ENCODE measurements around the gene CYGB. TPM values are rescaled to one million over a fixed set of nuclear protein-coding genes. Genes with fewer than 3 reads are reported as not detected.

CYGB gene
- total RNA-seq, 2 experiments from 2014 or later, result 0.44 to 0.57 TPM

- H3K4me1 ChIP-seq (ENCODE audit: insufficient read depth, low read length, poor library complexity, severe bottlenecking), result peaks cover 78% of the 10 kb centered on the region
- ChIA-PET POLR2A (interaction anchor here (0.5 to 6.3 kb wide), 11 partner anchors 8 to 290 kb away, joined by 3 to 50 read pairs (median 5); partner anchors contain the start of genes AANAT, RHBDF2 and UBE2O), CTCF (ENCODE audit: unreplicated experiment) (interaction anchor here (0.7 to 2.9 kb wide), 6 partner anchors 10 to 36 kb away, joined by 3 to 15 read pairs (median 4); no protein-coding TSS in a partner anchor)
- H3K27ac ChIP-seq (ENCODE audit: low read depth, low read length, poor library complexity, severe bottlenecking), result peak overlapping the region; percentile 83
- peaks cover 19% of the 10 kb centered on the region for H3K36me3 ChIP-seq (ENCODE audit: insufficient read depth, low read length)
- no peaks in the 10 kb centered on the region for H4K20me1 ChIP-seq (ENCODE audit: insufficient read depth, low read length)
- no peaks in the 10 kb centered on the region for H3K9me2 ChIP-seq (ENCODE audit: insufficient read depth, low read length)
- H3K9me3 ChIP-seq (ENCODE audit: low read length), result no peaks in the 10 kb centered on the region
- H3K4me3 ChIP-seq (ENCODE audit: low read depth, low read length, poor library complexity, severe bottlenecking), result peak overlapping the region; percentile 41
- TF ChIP-seq EZH2phosphoT487 (IDR thresholded peaks at IDR 0.05; ENCODE audit: borderline replicate concordance, low read depth, low read length), result no peak
- TF ChIP-seq, protein P1, sequence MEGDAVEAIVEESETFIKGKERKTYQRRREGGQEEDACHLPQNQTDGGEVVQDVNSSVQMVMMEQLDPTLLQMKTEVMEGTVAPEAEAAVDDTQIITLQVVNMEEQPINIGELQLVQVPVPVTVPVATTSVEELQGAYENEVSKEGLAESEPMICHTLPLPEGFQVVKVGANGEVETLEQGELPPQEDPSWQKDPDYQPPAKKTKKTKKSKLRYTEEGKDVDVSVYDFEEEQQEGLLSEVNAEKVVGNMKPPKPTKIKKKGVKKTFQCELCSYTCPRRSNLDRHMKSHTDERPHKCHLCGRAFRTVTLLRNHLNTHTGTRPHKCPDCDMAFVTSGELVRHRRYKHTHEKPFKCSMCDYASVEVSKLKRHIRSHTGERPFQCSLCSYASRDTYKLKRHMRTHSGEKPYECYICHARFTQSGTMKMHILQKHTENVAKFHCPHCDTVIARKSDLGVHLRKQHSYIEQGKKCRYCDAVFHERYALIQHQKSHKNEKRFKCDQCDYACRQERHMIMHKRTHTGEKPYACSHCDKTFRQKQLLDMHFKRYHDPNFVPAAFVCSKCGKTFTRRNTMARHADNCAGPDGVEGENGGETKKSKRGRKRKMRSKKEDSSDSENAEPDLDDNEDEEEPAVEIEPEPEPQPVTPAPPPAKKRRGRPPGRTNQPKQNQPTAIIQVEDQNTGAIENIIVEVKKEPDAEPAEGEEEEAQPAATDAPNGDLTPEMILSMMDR (conservative IDR thresholded peaks at IDR 0.05; ENCODE audit: low read length), result peak; percentile 10; the same call in 1 of the 2 replicates
- peak; percentile 81 for DNase-seq (ENCODE audit: low spot score)
- no TSS peak for BruUV-seq (replicated peaks)
- intact Hi-C loops (cut with micrococcal nuclease; ENCODE audit: unreplicated experiment), result loop anchor here (1.0 to 10.0 kb wide), 3 partner anchors 10 to 952 kb away; partner anchors contain the start of gene UBALD2
- H3K79me2 ChIP-seq (ENCODE audit: insufficient read depth, low read depth, low read length), result peaks cover 12% of the 10 kb centered on the region
- H2AFZ ChIP-seq (ENCODE audit: low read length), result no peak overlapping the region; the same call in 1 of the 2 replicates
- H3K4me2 ChIP-seq (ENCODE audit: low read length), result peak overlapping the region; percentile 98
Observed at GRCh38 chr17:76492123-76492988, 45.2 kb downstream of the CYGB start.

DNA sequence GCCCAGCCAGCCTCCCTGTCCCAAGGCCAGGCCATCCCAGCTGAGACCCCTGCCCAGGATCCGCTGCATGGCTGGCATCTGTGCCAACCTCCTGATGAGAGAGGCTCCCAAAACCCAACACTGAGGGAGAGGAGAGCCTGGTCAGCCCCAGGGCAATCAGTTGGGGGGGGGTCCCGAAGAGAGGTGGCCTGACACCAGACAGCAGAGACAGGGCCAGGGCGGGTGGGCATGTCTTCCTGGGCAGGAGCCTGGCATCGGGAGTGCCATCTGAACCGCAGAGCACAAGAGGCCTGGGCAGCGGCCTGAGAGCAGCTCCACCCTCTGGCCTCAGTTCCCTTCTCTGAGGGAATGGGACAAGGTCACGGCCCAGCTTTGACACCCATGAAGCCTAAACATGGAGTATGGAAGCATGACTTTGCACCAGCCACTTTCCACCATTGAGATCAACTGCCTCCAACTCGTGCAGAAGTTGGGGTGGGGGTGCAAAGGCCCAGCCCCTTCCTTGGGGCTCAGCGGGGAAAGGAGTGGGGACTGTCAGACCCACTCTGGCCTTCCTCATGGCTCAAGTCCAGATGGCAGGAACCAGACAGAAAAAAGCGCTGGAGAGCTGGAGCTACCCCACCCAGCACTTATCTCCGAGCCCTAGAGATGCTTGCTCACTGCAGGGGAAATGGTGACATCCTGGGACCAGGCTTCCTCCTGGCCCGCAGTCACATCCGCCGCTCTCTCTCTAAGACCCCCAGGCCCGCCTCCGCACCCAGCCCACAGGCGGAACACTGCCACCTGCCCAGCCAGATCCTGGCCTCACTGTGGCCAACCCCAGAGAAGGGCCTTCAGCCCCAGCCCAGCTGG, 46.0 kb downstream of the CYGB start:
- Histone ChIP-seq H2AFZ (ENCODE audit: low read length) (no peak overlapping the region; the same call in 1 of the 2 replicates), H3K27ac (ENCODE audit: low read depth, low read length, poor library complexity, severe bottlenecking) (peak overlapping the region; percentile 83), H3K9me2 (ENCODE audit: insufficient read depth, low read length) (no peaks in the 10 kb centered on the region), H3K4me3 (ENCODE audit: low read depth, low read length, poor library complexity, severe bottlenecking) (peak overlapping the region; percentile 41), H3K9me3 (ENCODE audit: low read length) (no peaks in the 10 kb centered on the region), H4K20me1 (ENCODE audit: insufficient read depth, low read length) (no peaks in the 10 kb centered on the region), H3K79me2 (ENCODE audit: insufficient read depth, low read depth, low read length) (peaks cover 6% of the 10 kb centered on the region; the same call in 1 of the 2 replicates), H3K4me1 (ENCODE audit: insufficient read depth, low read length, poor library complexity, severe bottlenecking) (peaks cover 75% of the 10 kb centered on the region), H3K4me2 (ENCODE audit: low read length) (peak overlapping the region; percentile 98), H3K36me3 (ENCODE audit: insufficient read depth, low read length) (peaks cover 18% of the 10 kb centered on the region)
- BruUV-seq (replicated peaks), result no TSS peak
- intact Hi-C loops (cut with micrococcal nuclease; ENCODE audit: unreplicated experiment), result loop anchor here (1.0 to 10.0 kb wide), 3 partner anchors 9 to 953 kb away; partner anchors contain the start of gene UBALD2
- CTCF ChIA-PET (ENCODE audit: unreplicated experiment), result interaction anchor here (1.1 to 2.9 kb wide), 5 partner anchors 8 to 25 kb away, joined by 3 to 15 read pairs (median 4); no protein-coding TSS in a partner anchor
- POLR2A ChIA-PET, result interaction anchor here (0.5 to 6.3 kb wide), 6 partner anchors 8 to 227 kb away, joined by 3 to 50 read pairs (median 7); partner anchors contain the start of gene RHBDF2
- peak; percentile 83 for DNase-seq (ENCODE audit: low spot score)
- no peak for TF ChIP-seq EZH2phosphoT487 (IDR thresholded peaks at IDR 0.05; ENCODE audit: borderline replicate concordance, low read depth, low read length)
- TF ChIP-seq, protein P1 (conservative IDR thresholded peaks at IDR 0.05; ENCODE audit: low read length), result 0 out of 2 replicates have a peak, but pooled peaks have one; percentile 31
